Memory B cell (primary cell): ENCODE results near the gene RNU7-1.

Experiments
- ATAC-seq: fragments of 150-1000 bp; cut with Tn5 transposase; 2 replicates; pipeline ENCODE4 v1.10.0; 2021; ENCODE audit warnings: low read depth, mild to moderate bottlenecking, moderate library complexity
- DNase-seq, 2 donors: peaks; one replicate each; pipeline ENCODE4 v3.0.0; 2022; ENCODE audit warnings: low spot score in 2 of 2
- H3K27ac Mint-ChIP-seq: one replicate; pipeline ENCODE4 v1.8.0; 2022; ENCODE audit warnings: mild to moderate bottlenecking, moderate library complexity, mixed read lengths
- H3K27me3 Mint-ChIP-seq: one replicate; pipeline ENCODE4 v1.8.0; 2022; ENCODE audit warnings: mixed read lengths
- H3K36me3 Mint-ChIP-seq: one replicate; pipeline ENCODE4 v1.8.0; 2022; ENCODE audit warnings: mild to moderate bottlenecking, mixed read lengths
- H3K4me1 Mint-ChIP-seq: one replicate; pipeline ENCODE4 v1.8.0; 2022; ENCODE audit warnings: mixed read lengths
- H3K4me3 Mint-ChIP-seq: one replicate; pipeline ENCODE4 v1.8.0; 2022; ENCODE audit warnings: mild to moderate bottlenecking, moderate library complexity, mixed read lengths
- H3K9me3 Mint-ChIP-seq: one replicate; pipeline ENCODE4 v1.8.0; 2022; ENCODE audit warnings: mixed read lengths

The RNU7-1 gene

DNA sequence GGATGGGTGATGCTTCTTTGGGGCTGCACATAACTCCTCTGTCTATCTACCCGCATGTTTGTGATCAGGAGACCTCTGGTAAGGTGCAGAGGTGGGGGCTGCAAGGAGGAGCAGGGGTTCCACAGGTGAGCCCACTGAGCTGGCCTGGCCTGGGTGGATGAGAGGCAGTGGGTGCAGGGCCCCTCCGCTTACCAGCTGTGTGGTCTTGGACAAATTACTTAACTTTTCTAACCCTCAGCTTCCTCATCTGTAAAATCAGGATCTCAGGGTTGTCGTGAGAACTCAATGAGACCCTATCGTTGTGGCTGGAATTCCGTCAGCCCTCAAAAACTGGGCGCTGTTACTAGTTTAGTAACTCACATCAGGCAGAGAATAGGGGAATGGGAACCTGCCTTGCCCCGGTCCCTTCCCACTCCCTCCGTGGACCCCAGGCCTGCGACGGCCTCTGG, 15.0 kb downstream of the RNU7-1 start:
- peak overlapping the region; percentile 89 for H3K4me3 Mint-ChIP-seq
- peak; percentile 0 for ATAC-seq
- peak overlapping the region; percentile 94 for H3K27ac Mint-ChIP-seq
- peaks cover 77% of the 10 kb centered on the region for H3K4me1 Mint-ChIP-seq
- H3K36me3 Mint-ChIP-seq: peaks cover 52% of the 10 kb centered on the region
- DNase-seq: no peak
- H3K9me3 Mint-ChIP-seq: no peaks in the 10 kb centered on the region
- no peaks in the 10 kb centered on the region for H3K27me3 Mint-ChIP-seq

DNA sequence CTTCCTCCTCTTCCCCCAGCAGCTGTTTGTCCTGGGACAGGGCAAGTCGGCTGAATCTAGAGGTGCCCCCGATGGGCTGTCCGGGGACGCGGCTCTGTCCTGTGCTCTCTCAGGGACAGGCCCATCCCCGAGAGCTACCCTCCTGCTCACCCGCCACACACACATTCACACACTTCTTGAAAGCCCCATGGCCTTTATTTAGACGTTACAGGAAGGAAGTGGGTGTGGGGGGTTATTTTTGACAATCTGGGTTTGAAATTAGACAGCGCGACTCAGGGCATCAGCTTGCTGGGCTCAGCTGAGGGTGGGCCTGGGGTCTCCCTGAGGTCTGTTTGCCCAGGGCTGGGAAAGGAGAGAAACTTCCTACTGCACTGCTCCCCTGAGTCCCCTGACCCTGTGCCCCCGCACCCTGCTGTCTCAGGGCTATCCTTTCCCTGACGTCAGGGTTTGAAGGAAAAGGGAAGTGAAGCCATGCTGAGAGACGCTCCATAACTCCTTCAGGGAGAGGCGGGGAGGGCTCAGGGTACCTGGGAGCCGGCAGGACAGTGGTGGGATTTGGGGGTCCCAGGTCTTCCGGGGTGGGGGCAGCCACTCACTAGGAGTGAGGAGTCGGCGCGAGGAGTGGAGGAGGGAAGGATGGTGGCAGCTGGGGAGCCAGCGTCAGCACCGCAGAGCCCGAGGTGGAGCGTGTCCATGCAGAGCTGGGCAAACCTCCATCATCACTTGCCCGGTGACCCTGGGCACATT, 15.6 kb downstream of the RNU7-1 start:
- H3K4me3 Mint-ChIP-seq: peak overlapping the region; percentile 89
- H3K27me3 Mint-ChIP-seq: no peaks in the 10 kb centered on the region
- H3K4me1 Mint-ChIP-seq: peaks cover 77% of the 10 kb centered on the region
- no peaks in the 10 kb centered on the region for H3K9me3 Mint-ChIP-seq
- DNase-seq (peak; percentile 71 to 75), ATAC-seq (peak; percentile 73)
- H3K36me3 Mint-ChIP-seq: peaks cover 47% of the 10 kb centered on the region
- peak overlapping the region; percentile 94 for H3K27ac Mint-ChIP-seq

DNA sequence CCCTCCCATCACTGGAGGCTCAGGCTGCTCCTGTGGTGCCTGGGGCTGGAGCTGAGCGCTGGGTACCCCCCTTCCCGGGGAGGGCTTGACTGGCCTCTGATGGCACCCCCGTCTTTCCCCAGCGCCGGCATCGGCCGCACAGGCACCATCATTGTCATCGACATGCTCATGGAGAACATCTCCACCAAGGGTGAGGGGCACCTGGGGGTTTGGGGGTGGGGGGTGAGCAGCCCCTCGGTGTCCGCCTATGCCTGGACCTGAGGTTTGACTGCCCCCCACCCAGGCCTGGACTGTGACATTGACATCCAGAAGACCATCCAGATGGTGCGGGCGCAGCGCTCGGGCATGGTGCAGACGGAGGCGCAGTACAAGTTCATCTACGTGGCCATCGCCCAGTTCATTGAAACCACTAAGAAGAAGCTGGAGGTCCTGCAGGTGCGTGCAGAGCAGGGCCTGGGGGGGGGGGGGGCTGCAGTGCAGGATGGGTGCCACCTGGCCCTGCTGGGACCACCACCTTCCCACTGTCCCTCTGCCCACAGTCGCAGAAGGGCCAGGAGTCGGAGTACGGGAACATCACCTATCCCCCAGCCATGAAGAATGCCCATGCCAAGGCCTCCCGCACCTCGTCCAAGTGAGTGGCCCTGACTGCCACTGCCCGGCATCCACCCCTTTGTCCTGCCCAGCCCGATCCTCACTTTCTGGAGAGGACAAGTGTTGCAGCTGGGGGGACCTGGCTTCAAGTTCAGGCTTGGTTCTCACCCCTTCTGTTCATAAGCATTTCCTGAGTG, 16.4 kb downstream of the RNU7-1 start:
- H3K36me3 Mint-ChIP-seq: peaks cover 41% of the 10 kb centered on the region
- H3K4me1 Mint-ChIP-seq: peaks cover 79% of the 10 kb centered on the region
- DNase-seq: no peak

DNA sequence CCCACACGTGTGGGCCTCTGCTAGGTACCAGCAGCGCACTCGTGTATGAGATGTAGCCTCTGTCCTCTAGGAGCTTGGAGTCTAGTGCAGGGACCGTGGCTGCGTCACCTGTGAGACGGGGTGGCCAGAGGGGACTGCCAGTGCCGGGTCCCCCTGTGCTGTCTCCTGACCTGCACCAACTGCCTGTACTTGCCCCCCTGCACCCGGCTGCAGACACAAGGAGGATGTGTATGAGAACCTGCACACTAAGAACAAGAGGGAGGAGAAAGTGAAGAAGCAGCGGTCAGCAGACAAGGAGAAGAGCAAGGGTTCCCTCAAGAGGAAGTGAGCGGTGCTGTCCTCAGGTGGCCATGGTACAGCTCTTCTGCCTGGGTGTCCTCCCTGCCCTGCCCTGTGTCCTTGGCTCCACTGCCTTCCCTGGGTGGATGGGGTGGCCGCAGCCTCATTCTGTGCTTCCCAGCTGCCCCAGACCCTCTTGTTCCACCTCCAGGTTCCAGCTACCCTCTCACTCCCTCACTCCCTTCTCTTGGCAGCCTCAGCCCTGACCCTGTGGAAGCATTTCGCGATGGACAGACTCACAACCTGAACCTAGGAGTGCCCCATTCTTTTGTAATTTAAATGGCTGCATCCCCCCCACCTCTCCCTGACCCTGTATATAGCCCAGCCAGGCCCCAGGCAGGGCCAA, 17.1 kb downstream of the RNU7-1 start:
- ATAC-seq: no peak
- Mint-ChIP-seq H3K4me3 (peak overlapping the region; percentile 89), H3K9me3 (no peaks in the 10 kb centered on the region), H3K27ac (peak overlapping the region; percentile 97), H3K27me3 (no peaks in the 10 kb centered on the region), H3K4me1 (peaks cover 74% of the 10 kb centered on the region), H3K36me3 (peaks cover 40% of the 10 kb centered on the region)
- peak in 1 of 2 donors; percentile 39 for DNase-seq

More for the DNA sequence above, 16.4 kb downstream of the RNU7-1 start:
- no peak for ATAC-seq
- Mint-ChIP-seq H3K4me3 (peak overlapping the region; percentile 89), H3K27me3 (no peaks in the 10 kb centered on the region), H3K27ac (peak overlapping the region; percentile 97), H3K9me3 (no peaks in the 10 kb centered on the region)

DNA sequence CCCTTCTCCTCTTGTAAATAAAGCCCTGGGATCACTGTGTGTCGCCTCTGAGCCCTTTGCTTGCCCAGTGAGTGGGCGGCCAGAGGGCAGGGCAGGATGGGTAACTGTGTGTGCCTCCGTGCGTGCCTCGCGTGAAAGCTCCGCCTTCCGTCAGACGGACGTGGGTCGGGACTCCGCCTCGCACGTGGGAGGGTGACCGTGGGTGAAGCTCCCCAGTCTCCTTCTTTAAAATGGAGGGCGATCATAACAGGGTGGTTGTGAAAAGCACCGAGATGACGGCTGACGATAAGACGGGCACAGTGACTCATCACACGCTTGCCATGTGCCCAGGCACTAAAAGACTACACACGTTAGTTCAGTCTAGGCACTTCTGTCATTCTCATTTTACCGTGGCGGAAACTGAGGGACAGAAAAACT, 17.7 kb downstream of the RNU7-1 start:
- Mint-ChIP-seq H3K27me3 (no peaks in the 10 kb centered on the region), H3K4me3 (peak overlapping the region; percentile 89), H3K27ac (peak overlapping the region; percentile 97), H3K4me1 (peaks cover 68% of the 10 kb centered on the region), H3K36me3 (peaks cover 37% of the 10 kb centered on the region), H3K9me3 (no peaks in the 10 kb centered on the region)
- ATAC-seq (peak; percentile 55), DNase-seq (peak; percentile 56 to 57)

DNA sequence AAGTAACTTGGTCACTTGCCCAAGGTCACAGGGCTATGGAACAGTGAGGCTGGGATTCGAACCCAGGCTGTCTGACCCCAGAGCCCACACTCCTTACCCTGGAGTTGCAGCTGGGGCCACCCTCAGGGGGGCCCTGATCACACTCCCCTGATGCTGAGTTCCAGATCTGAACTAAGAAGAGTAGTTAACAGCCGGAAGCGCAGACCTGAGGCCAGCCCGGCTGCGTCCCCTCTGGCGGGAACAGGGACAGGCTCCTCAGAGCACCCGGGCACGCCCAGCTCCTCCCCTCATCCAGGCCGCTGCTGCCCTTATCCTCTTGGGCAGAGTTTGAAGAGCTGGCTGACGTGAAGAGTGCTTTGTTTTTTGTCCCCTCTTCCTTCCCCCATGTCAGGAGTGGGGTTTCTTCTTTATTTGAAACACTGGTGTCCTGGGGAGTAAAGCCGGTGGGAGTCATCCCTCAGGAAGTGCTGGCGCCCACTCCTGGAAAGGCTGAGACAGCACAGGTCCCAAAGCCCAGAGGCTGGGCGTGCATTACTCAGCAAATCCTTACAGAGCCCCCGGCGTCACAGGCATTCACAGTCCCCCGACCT, 18.2 kb downstream of the RNU7-1 start:
- Mint-ChIP-seq H3K4me1 (peaks cover 63% of the 10 kb centered on the region), H3K4me3 (peak overlapping the region; percentile 89), H3K9me3 (no peaks in the 10 kb centered on the region), H3K27me3 (no peaks in the 10 kb centered on the region), H3K36me3 (peaks cover 35% of the 10 kb centered on the region), H3K27ac (peak overlapping the region; percentile 97)
- DNase-seq: no peak
- ATAC-seq: peak; percentile 4

DNA sequence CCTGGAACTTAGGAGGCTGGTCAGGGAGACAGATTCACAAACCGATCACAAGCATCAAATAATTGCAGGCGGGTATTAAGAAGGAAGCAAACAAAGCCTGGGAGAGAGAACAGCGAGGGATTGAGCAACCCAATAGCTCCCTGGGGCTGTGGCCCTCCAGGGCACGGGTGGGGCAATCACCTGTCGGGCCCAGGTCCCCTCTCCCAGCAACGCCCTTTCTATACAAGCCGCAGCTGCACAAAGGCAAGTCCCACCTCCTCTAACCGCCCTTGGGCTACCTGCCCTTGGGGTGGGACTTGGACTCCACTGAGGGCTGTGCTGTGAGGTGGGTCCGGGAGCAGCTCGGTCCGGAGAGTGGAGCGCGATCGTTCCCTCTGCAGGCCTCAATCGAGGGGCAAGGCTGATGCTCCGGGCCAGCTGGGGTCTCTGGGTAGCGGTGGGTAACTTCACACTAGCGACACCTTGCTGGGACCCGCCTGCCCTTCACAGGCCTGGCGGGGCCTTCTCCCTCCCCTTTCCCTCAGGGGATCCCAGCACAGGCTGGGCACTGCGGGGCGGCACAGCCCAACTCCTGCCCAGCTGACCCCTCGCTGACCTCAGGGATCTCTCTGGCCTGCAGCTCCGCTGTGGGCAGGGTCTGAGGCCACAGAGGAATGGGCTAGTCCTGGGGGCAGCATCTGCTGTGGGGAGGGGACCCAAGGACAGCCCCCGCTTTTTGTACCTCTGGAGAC, 18.8 kb downstream of the RNU7-1 start:
- Mint-ChIP-seq H3K27ac (peak overlapping the region; percentile 97), H3K9me3 (no peaks in the 10 kb centered on the region), H3K36me3 (peaks cover 29% of the 10 kb centered on the region), H3K4me3 (peak overlapping the region; percentile 8), H3K27me3 (no peaks in the 10 kb centered on the region), H3K4me1 (peaks cover 58% of the 10 kb centered on the region)
- ATAC-seq (no peak), DNase-seq (peak in 1 of 2 donors; percentile 23)

DNA sequence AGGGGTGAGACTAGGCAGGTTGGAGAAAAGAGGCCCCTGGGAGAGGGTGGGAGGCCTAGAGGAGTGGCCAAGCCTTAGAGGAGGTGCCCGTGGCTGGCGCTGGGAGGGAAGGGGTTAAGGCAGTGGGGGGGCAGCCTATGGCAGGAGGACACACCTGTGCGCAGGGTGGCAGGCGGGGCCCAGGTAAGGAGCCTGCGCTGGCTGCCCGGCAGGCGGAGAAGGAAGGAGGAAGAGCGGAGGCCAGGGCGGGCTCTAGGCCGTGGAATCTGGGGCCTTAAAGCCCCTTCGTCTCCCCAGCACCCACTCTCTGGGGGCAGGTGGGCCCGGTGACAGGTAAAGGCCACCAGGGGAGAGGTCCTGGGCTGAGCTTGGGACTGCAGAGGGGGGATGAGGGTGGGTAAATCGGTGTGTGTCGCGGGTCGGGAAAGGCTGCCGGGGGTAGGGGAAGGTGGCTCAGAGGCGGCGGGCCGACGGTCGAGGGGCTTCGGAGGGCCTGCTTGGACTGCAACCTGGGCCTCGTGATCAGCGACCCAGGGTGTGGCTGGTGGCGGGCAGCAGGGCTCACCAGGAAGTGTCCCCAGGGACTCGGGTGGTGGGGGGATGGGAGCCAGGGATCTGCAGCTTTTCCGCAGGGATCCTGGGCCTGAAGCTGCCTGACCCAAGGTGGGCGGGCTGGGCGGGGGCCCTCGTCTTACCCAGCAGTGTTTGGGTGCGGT, 19.6 kb downstream of the RNU7-1 start:
- Mint-ChIP-seq H3K4me3 (no peak overlapping the region), H3K36me3 (peaks cover 29% of the 10 kb centered on the region), H3K4me1 (peaks cover 53% of the 10 kb centered on the region)

DNA sequence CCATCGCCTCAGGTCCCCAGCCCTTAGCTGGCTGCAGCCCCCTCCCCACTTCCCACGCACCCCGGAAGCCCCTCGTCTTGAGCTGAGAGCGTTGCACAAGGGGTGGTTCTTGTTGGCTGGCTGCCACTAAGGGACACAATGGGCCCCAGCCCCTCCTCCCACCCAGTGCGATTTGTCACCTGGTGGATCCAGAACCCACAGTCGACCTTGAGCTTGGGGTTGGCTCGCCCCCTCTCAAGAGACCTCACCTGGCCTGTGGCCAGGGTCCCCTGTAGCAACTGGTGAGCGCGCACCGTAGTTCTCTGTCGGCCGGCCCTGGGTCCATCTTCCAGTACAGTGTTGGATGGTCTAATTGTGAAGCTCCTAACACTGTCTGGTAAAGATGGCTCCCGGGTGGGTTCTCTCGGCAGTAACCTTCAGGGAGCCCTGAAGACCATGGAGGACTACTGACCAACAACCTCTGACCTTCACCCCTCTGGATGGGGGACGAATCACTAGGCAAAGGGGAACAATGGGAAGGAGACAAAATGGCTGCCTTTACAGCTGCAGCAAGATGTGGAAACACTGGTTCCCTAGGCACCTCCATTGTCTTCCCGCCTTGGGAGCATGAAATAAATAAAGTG, 20.3 kb downstream of the RNU7-1 start:
- ATAC-seq (no peak), DNase-seq (peak in 1 of 2 donors; percentile 16)
- peaks cover 49% of the 10 kb centered on the region for H3K4me1 Mint-ChIP-seq
- no peak overlapping the region for H3K4me3 Mint-ChIP-seq
- no peaks in the 10 kb centered on the region for H3K27me3 Mint-ChIP-seq
- peak overlapping the region; percentile 63 for H3K27ac Mint-ChIP-seq
- H3K9me3 Mint-ChIP-seq: no peaks in the 10 kb centered on the region
- H3K36me3 Mint-ChIP-seq: peaks cover 30% of the 10 kb centered on the region

More for the DNA sequence above, 19.6 kb downstream of the RNU7-1 start:
- Mint-ChIP-seq H3K9me3 (no peaks in the 10 kb centered on the region), H3K27ac (peak overlapping the region; percentile 97), H3K27me3 (no peaks in the 10 kb centered on the region)
- ATAC-seq (no peak), DNase-seq (peak in 1 of 2 donors; percentile 18)

DNA sequence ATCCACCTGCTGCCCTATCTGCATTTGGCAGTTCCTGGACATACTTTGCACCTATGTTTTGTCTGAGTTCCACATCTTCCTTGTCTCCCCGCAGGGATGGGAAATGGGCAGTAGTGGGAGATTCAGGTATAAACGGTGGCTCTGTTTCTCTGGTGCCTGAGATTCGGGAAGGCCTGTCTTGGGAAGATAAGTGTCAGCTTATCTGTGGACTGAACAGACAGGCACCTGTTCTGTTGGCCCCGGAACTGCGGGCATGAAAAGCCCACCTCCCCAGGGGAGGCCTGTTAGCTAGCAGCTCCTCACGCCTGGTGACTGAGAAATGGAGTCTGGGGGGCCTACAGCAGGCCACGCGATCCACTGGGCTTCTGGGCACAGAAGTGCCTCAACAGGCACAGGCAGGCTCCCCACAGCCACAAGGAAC, 21.0 kb downstream of the RNU7-1 start:
- Mint-ChIP-seq H3K36me3 (peaks cover 28% of the 10 kb centered on the region), H3K4me3 (no peak overlapping the region), H3K4me1 (peaks cover 48% of the 10 kb centered on the region), H3K9me3 (no peaks in the 10 kb centered on the region), H3K27ac (peak overlapping the region; percentile 63), H3K27me3 (no peaks in the 10 kb centered on the region)
- peak; percentile 2 for ATAC-seq
- no peak for DNase-seq

DNA sequence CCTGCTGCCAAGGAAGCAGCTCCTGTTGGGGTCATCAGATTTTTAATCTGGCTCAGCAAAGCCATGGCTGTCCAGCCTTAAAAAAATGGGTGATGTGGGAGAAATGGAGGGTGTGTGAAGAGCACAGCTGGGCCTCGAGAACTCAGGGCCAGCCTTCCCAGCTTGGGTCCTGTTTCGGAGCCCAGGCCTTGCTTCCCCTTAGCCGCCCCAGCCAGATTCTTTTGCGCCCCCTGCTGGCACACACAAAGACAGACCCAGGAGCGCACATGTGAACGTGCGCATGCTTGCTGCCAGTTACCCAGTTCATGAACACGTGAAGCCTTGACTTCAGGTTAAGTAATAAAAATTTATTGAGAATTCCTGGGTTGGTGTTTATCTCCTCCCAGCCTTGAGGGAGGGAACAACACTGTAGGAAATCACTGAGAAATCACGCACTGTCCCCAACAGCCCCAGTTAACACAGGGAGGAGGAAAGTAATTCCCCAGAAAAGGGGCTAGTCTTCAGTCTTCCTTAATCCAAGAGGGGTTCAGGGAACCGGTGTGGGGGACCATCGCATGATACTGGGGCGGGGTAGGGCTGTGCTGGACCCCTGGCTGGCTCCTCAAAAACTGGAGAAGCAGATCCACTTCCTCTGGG, 21.5 kb downstream of the RNU7-1 start:
- Mint-ChIP-seq H3K9me3 (no peaks in the 10 kb centered on the region), H3K4me3 (peak overlapping the region; percentile 21), H3K4me1 (peaks cover 50% of the 10 kb centered on the region), H3K36me3 (peaks cover 28% of the 10 kb centered on the region), H3K27me3 (no peaks in the 10 kb centered on the region), H3K27ac (peak overlapping the region; percentile 63)
- DNase-seq: peak; percentile 88 to 89
- ATAC-seq: peak; percentile 70

DNA sequence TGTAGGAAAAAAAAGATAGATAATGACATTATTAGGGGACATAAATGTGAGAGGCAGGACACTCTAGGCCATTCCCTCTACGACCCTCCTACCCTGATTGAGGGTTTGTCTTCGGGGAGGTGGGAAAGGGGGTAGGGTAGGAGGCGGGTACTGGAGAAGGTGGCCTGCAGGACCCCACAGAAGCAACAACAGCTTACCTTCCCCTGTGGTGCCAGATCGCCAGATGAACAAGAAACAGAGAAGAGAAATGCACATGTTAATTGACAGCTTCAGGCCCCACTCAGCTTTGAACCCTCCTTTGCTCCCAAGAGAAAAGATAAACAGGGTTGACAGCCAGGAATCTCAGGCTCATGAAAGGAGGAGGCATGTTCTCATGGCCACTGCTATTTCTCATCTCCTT, 22.1 kb downstream of the RNU7-1 start:
- Mint-ChIP-seq H3K36me3 (peaks cover 24% of the 10 kb centered on the region), H3K9me3 (no peaks in the 10 kb centered on the region), H3K27ac (no peak overlapping the region), H3K27me3 (no peaks in the 10 kb centered on the region), H3K4me3 (no peak overlapping the region), H3K4me1 (peaks cover 46% of the 10 kb centered on the region)
- DNase-seq (no peak), ATAC-seq (no peak)
